Rectal smooth muscle tissue (tissue), 1 donor: ENCODE measurements around the gene SYTL3.

ENCODE experiments used
- H3K27ac ChIP-seq: one replicate; pipeline ENCODE4 v1.7.0; 2013; ENCODE audit warnings: low read depth, low read length, inconsistent platforms
- H3K27me3 ChIP-seq: one replicate; pipeline ENCODE4 v1.7.0; 2013; ENCODE audit warnings: low read length; ENCODE audit not compliant: control insufficient read depth, insufficient read depth
- H3K36me3 ChIP-seq: one replicate; pipeline ENCODE4 v1.7.0; 2013; ENCODE audit warnings: low read length; ENCODE audit not compliant: control insufficient read depth, insufficient read depth
- H3K4me1 ChIP-seq: one replicate; pipeline ENCODE4 v1.7.0; 2013; ENCODE audit warnings: low read length; ENCODE audit not compliant: control insufficient read depth, insufficient read depth
- H3K4me3 ChIP-seq: one replicate; pipeline ENCODE4 v1.7.0; 2013; ENCODE audit warnings: low read length
- H3K9ac ChIP-seq: one replicate; pipeline ENCODE4 v1.7.0; 2013; ENCODE audit warnings: low read length

Gene SYTL3

GRCh38 chr6:158780246-158780884 is 130.5 kb downstream of the SYTL3 start:
- H3K27ac ChIP-seq, result no peak overlapping the region
- no peak overlapping the region for H3K4me3 ChIP-seq
- no peak overlapping the region for H3K9ac ChIP-seq
- H3K27me3 ChIP-seq, result no peaks in the 10 kb centered on the region
- H3K36me3 ChIP-seq, result peaks cover 52% of the 10 kb centered on the region
- no peaks in the 10 kb centered on the region for H3K4me1 ChIP-seq

GRCh38 chr6:158780988-158781691 is 131.3 kb downstream of the SYTL3 start:
- Histone ChIP-seq H3K4me1 (no peaks in the 10 kb centered on the region), H3K36me3 (peaks cover 51% of the 10 kb centered on the region), H3K27ac (no peak overlapping the region), H3K4me3 (no peak overlapping the region), H3K27me3 (no peaks in the 10 kb centered on the region), H3K9ac (peak overlapping the region; percentile 4)

DNA sequence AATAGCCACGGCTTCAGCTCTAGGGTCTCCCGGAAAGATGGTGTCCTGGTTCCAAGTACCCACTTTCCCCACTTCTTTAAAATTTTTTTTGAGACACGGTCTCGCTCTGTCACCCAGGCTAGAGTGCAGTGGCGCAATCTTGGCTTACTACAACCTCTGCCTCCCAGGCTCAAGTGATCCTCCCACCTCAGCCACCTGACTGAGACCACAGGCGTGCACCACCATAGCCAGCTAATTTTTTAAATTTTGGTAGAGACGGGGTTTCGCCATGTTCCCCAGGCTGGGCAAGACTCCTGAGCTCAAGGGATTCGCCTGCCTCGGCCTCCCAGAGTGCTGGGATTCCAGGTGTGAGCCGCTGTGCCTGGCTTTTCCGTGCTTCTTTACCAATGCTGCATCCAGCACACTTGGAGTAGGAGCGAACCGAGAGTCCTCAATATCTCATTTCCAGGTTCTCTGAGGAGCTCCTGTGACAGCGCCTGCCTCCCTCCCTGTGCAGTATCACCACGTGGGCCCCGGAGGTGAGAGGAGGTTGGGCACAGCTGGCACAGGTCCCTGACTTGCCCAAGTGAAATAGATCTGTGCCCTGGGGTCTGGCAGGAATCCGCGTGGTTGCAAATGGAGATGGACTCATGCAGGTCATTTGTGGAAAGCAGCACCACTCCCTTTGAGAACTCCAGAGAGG is 132.0 kb downstream of the SYTL3 start:
- Histone ChIP-seq H3K27me3 (no peaks in the 10 kb centered on the region), H3K27ac (no peak overlapping the region), H3K36me3 (peaks cover 51% of the 10 kb centered on the region), H3K9ac (no peak overlapping the region), H3K4me1 (no peaks in the 10 kb centered on the region), H3K4me3 (no peak overlapping the region)

GRCh38 chr6:158782432-158783166 is 132.7 kb downstream of the SYTL3 start:
- Histone ChIP-seq H3K9ac (no peak overlapping the region), H3K36me3 (peaks cover 57% of the 10 kb centered on the region), H3K4me3 (no peak overlapping the region), H3K27me3 (no peaks in the 10 kb centered on the region), H3K27ac (no peak overlapping the region), H3K4me1 (no peaks in the 10 kb centered on the region)

- no peak overlapping the region for H3K4me3 ChIP-seq
- no peak overlapping the region for H3K9ac ChIP-seq
- no peak overlapping the region for H3K27ac ChIP-seq
- no peaks in the 10 kb centered on the region for H3K4me1 ChIP-seq
- H3K36me3 ChIP-seq, result peaks cover 58% of the 10 kb centered on the region
- H3K27me3 ChIP-seq, result no peaks in the 10 kb centered on the region
These were observed 133.3 kb downstream of the SYTL3 start for GRCh38 chr6:158783167-158783450.

DNA sequence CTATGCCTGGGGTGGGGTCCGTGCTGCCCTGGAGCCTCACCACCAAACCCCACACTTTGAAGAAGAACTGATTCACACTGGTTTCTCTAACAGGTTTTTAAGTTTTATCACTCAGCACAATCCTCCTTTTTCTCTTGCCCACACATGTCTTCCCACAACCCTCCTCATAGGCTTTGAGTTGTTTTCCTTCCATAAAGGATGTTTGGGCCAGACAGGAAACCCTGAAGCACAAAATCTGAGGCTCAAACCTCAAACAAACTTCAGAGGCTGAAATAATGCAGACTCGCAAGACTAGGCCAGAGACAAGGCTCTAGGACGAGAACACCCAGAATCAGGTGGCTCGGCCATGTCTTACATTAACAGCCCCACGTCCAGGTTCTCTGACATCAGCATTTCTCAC is 134.0 kb downstream of the SYTL3 start:
- Histone ChIP-seq H3K4me3 (no peak overlapping the region), H3K27me3 (no peaks in the 10 kb centered on the region), H3K9ac (no peak overlapping the region), H3K27ac (no peak overlapping the region), H3K36me3 (peaks cover 55% of the 10 kb centered on the region), H3K4me1 (no peaks in the 10 kb centered on the region)

DNA sequence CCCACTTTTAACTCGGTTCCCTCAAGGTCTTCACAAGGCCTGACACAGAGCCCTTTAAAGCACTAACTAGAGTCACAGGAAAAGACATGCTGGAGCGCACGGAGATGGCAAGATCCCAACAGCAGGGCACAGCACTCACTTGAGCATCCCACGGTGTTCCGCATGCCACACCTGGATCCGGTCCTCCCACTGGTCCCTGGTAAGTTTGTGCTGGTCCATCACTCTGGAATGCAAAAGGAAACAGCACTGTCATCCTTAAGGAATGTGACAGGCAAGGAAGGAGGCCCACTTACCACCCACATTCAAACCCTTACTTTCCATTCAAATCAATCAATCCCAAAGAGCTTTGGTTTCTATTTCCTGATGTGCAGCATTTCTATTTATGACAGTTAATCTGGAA is 134.7 kb downstream of the SYTL3 start:
- Histone ChIP-seq H3K27ac (no peak overlapping the region), H3K4me3 (no peak overlapping the region), H3K4me1 (no peaks in the 10 kb centered on the region), H3K9ac (no peak overlapping the region), H3K27me3 (no peaks in the 10 kb centered on the region), H3K36me3 (peaks cover 55% of the 10 kb centered on the region)

DNA sequence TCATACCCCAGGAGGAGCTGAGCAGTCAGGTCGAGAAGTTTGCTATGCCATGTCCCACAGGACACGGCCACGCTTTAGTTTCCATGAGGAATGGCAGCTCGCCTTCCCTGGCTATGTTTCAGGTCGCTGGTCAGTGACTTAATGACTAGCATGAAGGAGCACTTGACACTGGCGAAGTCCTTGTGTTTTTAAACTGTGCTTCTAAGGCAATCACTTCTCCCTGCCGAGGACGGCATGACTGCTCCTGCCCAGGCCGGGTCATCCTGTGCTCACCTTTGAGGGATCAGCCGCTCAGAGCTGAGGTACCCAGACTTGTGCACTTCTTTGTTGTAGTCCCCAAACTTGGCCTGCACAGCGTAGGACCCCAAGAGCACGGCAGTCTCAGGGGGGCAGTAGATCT is 135.2 kb downstream of the SYTL3 start:
- Histone ChIP-seq H3K4me1 (no peaks in the 10 kb centered on the region), H3K36me3 (peaks cover 55% of the 10 kb centered on the region), H3K4me3 (no peak overlapping the region), H3K9ac (no peak overlapping the region), H3K27me3 (no peaks in the 10 kb centered on the region), H3K27ac (no peak overlapping the region)

- H3K27ac ChIP-seq, result no peak overlapping the region
- no peak overlapping the region for H3K9ac ChIP-seq
- no peaks in the 10 kb centered on the region for H3K27me3 ChIP-seq
- H3K4me3 ChIP-seq, result no peak overlapping the region
- peaks cover 42% of the 10 kb centered on the region for H3K36me3 ChIP-seq
- H3K4me1 ChIP-seq, result no peaks in the 10 kb centered on the region
These were observed 136.9 kb downstream of the SYTL3 start for GRCh38 chr6:158786645-158787304.

- H3K4me1 ChIP-seq, result no peaks in the 10 kb centered on the region
- H3K27ac ChIP-seq, result no peak overlapping the region
- peak overlapping the region; percentile 17 for H3K9ac ChIP-seq
- no peaks in the 10 kb centered on the region for H3K27me3 ChIP-seq
- no peak overlapping the region for H3K4me3 ChIP-seq
- peaks cover 37% of the 10 kb centered on the region for H3K36me3 ChIP-seq
These were observed 137.5 kb downstream of the SYTL3 start for GRCh38 chr6:158787395-158787794.

DNA sequence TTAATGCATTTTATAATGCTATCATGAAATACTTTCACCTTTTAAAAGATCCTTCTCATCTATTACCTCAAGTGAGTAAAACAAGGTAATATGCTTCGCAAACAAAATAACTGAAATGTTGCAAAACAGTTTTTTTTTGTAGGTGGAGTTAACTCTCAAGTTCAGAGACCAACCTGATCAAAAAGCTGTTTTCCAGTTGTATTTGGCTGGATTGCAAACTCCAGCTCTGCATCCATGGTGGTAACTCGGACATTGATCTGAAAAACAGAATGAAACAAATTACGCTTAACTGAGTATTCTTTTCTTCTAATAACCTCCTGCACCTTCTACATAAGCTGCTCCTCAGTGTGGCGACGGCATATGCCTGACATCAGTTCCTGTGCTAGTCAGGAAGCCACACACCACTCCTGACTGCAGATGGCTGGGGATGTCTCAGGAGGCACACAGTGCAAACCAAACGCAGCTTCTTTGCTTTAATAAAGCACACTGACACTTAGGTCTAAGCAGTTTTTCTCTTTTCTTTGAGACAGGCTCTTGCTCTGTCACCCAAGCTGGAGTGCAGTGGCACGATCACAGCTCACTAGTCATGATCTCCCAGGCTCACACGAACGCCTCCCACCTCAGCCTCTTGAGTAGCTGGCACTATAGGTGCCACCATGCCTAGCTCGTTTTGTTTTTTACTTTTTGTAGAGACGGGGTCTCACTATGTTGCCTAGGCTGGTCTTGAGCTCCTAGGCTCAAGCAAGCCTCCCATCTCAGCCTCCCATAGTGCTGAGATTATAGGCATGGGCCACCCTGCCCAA is 139.5 kb downstream of the SYTL3 start:
- Histone ChIP-seq H3K4me1 (no peaks in the 10 kb centered on the region), H3K9ac (no peak overlapping the region), H3K27me3 (no peaks in the 10 kb centered on the region), H3K36me3 (peaks cover 22% of the 10 kb centered on the region), H3K4me3 (no peak overlapping the region), H3K27ac (no peak overlapping the region)
